DND-41 (cell line): ENCODE data around the gene CMBL.

ENCODE experiments used
- ATAC-seq: fragments of 200-7000 bp; cut with Tn5 transposase; 3 replicates; pipeline ENCODE4 v1.9.1; 2021; ENCODE audit warnings: low read depth; ENCODE audit not compliant: insufficient read depth
- DNase-seq: peaks from one replicate; pipeline ENCODE4 v3.0.0-alpha.2; 2020
- H2AFZ ChIP-seq: 2 replicates; pipeline ENCODE4 v1.6.0; 2012; ENCODE audit warnings: low read depth, low read length
- H3K27ac ChIP-seq: 2 replicates; pipeline ENCODE4 v1.5.1; 2012; ENCODE audit warnings: low read length, inconsistent platforms
- H3K27me3 ChIP-seq: fragments of 200-600 bp; sonication (generic); 2 replicates; pipeline ENCODE4 v1.6.0; 2012; ENCODE audit warnings: low read length, mild to moderate bottlenecking, inconsistent platforms; ENCODE audit not compliant: insufficient read depth, poor library complexity
- H3K36me3 ChIP-seq: 2 replicates; pipeline ENCODE4 v1.5.1; 2012; ENCODE audit warnings: low read length, inconsistent platforms; ENCODE audit not compliant: insufficient read depth
- H3K4me1 ChIP-seq: 2 replicates; pipeline ENCODE4 v1.5.1; 2012; ENCODE audit warnings: mild to moderate bottlenecking, low read length; ENCODE audit not compliant: insufficient read depth
- H3K4me2 ChIP-seq: 2 replicates; pipeline ENCODE4 v1.6.0; 2012; ENCODE audit warnings: mild to moderate bottlenecking, moderate library complexity, low read length, inconsistent platforms; ENCODE audit not compliant: insufficient read depth
- H3K4me3 ChIP-seq, 2 experiments: fragments of 200-600 bp in 1 of 2; shearing (Covaris generic) in 1 of 2; 2 replicates each; pipeline ENCODE4 v1.5.1; 2012 to 2016; ENCODE audit warnings: inconsistent platforms in 2 of 2, low read length in 2 of 2, mild to moderate bottlenecking in 2 of 2, low read depth in 1 of 2, moderate library complexity in 1 of 2
- H3K79me2 ChIP-seq: 2 replicates; pipeline ENCODE4 v1.6.0; 2012; ENCODE audit warnings: low read length, inconsistent platforms; ENCODE audit not compliant: insufficient read depth
- H3K9ac ChIP-seq: 2 replicates; pipeline ENCODE4 v1.6.0; 2012; ENCODE audit warnings: low read depth, mild to moderate bottlenecking, inconsistent platforms, low read length, moderate library complexity
- H3K9me3 ChIP-seq: 2 replicates; pipeline ENCODE4 v1.5.1; 2012; ENCODE audit warnings: low read length, moderate library complexity, mild to moderate bottlenecking, inconsistent platforms; ENCODE audit not compliant: insufficient read depth, severe bottlenecking
- H4K20me1 ChIP-seq: 2 replicates; pipeline ENCODE4 v1.6.0; 2012; ENCODE audit warnings: low read length; ENCODE audit not compliant: insufficient read depth
- EZH2 ChIP-seq: IDR thresholded peaks from 3 replicates; pipeline ENCODE4 v1.6.1; 2012; ENCODE audit warnings: borderline replicate concordance, low read depth, mild to moderate bottlenecking, moderate library complexity, low read length, inconsistent platforms; ENCODE audit not compliant: severe bottlenecking
- TF ChIP-seq, protein P1 (sequence below): IDR thresholded peaks from 2 replicates; pipeline ENCODE4 v1.5.1; 2012; ENCODE audit warnings: borderline replicate concordance, low read length, moderate library complexity, mild to moderate bottlenecking; ENCODE audit not compliant: poor library complexity, severe bottlenecking; ENCODE audit errors: extremely low read depth

The CMBL gene

DNA sequence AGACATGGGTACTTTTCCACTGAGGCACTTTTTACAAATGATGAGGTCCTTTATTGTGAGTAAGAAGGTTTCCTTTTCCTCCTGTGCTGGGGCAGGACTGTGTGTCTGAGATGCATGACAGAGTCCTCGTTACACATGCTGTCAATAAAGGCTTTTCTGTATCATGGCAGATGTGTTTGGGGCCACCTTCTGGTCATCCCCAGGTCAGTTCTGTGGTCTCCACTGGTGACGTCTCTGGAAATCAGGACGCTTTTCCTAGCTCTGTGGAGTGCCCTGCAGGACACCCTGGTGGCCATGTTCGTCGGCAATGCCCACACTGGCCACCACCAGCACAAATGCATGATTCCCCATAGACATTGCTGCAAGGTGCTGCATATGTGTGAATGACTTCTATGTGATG lies 2.8 kb downstream of the CMBL start:
- TF ChIP-seq, protein P1, sequence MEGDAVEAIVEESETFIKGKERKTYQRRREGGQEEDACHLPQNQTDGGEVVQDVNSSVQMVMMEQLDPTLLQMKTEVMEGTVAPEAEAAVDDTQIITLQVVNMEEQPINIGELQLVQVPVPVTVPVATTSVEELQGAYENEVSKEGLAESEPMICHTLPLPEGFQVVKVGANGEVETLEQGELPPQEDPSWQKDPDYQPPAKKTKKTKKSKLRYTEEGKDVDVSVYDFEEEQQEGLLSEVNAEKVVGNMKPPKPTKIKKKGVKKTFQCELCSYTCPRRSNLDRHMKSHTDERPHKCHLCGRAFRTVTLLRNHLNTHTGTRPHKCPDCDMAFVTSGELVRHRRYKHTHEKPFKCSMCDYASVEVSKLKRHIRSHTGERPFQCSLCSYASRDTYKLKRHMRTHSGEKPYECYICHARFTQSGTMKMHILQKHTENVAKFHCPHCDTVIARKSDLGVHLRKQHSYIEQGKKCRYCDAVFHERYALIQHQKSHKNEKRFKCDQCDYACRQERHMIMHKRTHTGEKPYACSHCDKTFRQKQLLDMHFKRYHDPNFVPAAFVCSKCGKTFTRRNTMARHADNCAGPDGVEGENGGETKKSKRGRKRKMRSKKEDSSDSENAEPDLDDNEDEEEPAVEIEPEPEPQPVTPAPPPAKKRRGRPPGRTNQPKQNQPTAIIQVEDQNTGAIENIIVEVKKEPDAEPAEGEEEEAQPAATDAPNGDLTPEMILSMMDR: no peak
- no peak for TF ChIP-seq EZH2
- ATAC-seq (no peak), DNase-seq (no peak)
- Histone ChIP-seq H3K27me3 (no peaks in the 10 kb centered on the region), H3K4me2 (no peak overlapping the region), H3K4me1 (no peaks in the 10 kb centered on the region), H3K79me2 (no peaks in the 10 kb centered on the region), H3K4me3 (no peak overlapping the region), H3K9ac (no peak overlapping the region), H3K36me3 (no peaks in the 10 kb centered on the region), H4K20me1 (no peaks in the 10 kb centered on the region), H2AFZ (no peak overlapping the region), H3K27ac (no peak overlapping the region), H3K9me3 (no peaks in the 10 kb centered on the region)

DNA sequence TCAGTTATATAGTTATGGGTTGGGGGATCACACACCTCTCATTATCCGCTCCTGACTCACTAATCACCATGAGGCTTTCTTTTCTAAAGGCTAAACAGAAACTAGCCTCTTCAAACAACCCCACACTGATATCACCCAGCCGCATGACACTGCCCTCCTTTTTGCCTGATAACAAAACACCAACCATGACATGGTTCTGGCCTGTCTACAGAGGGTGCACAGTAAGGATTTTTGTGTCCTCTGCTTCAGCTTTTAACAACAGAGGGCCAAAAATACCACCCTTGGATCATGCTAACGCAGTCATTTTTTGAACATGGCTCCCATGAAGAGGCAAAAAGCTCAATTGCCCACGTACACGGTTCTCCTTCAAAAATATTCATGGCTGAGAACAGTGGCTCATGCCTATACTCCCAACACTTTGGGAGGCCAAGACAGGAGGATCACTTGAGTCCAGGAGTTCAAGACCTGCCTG lies 4.0 kb downstream of the CMBL start:
- no peak overlapping the region for H3K27ac ChIP-seq
- H3K4me3 ChIP-seq: no peak overlapping the region
- no peak overlapping the region for H3K4me2 ChIP-seq
- no peaks in the 10 kb centered on the region for H3K9me3 ChIP-seq
- H3K9ac ChIP-seq: no peak overlapping the region
- no peaks in the 10 kb centered on the region for H3K36me3 ChIP-seq
- no peak for ATAC-seq
- TF ChIP-seq, protein P1: no peak
- no peak for TF ChIP-seq EZH2
- H4K20me1 ChIP-seq: no peaks in the 10 kb centered on the region
- no peaks in the 10 kb centered on the region for H3K4me1 ChIP-seq
- H3K27me3 ChIP-seq: no peaks in the 10 kb centered on the region
- no peak overlapping the region for H2AFZ ChIP-seq
- no peaks in the 10 kb centered on the region for H3K79me2 ChIP-seq
- no peak for DNase-seq

DNA sequence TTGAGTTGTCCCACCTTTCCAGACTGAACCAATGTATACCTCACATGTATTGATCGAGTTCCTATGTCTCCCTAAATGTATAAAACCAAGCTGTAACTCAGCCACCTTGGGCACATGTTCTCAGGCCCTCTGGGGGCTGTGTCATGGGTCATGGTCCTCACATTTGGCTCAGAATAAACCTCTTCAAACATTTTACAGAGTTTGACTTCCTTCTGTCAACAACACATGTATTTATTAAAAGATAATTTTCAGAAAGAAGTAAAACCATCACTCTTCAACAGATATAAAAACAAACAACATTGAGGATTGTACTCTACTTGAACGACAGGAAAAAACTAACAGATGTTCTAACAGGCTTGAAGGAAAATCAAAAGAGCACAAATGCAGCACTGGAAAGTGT lies 4.5 kb downstream of the CMBL start:
- Histone ChIP-seq H3K4me1 (no peaks in the 10 kb centered on the region), H3K27ac (no peak overlapping the region), H3K4me2 (no peak overlapping the region), H3K9ac (no peak overlapping the region), H2AFZ (no peak overlapping the region), H3K79me2 (no peaks in the 10 kb centered on the region), H3K36me3 (no peaks in the 10 kb centered on the region), H3K4me3 (no peak overlapping the region), H3K9me3 (no peaks in the 10 kb centered on the region), H4K20me1 (no peaks in the 10 kb centered on the region), H3K27me3 (no peaks in the 10 kb centered on the region)
- ATAC-seq (no peak), DNase-seq (no peak)
- TF ChIP-seq EZH2: no peak
- TF ChIP-seq, protein P1: no peak
